WTC11 (cell line): ENCODE results near the gene OR52M1. TPM values are rescaled to one million over a fixed set of nuclear protein-coding genes. Genes with fewer than 3 reads are reported as not detected.

ENCODE experiments used
- ATAC-seq: fragments of 200-7000 bp; cut with Tn5 transposase; 2 replicates; pipeline ENCODE4 v1.10.0; 2021; ENCODE audit warnings: mild to moderate bottlenecking, moderate library complexity
- CTCF ChIA-PET: fragments of 300-600 bp; sonication (Branson Sonifier 250); formaldehyde crosslinking; loops from one replicate; lab custom pipeline; 2021; ENCODE audit warnings: antibody characterized with exemption; lab: Charles Lee
- POLR2A ChIA-PET: fragments of 350-600 bp; sonication (Branson Sonifier 250); formaldehyde crosslinking; loops from one replicate; lab custom pipeline; 2021; ENCODE audit warnings: antibody characterized with exemption; lab: Charles Lee
- DNase-seq: peaks from one replicate; pipeline ENCODE4 v3.0.0; 2021; ENCODE audit warnings: low spot score
- H3K27ac Mint-ChIP-seq: 2 replicates; pipeline ENCODE4 v1.8.0; 2021; ENCODE audit warnings: mixed read lengths
- H3K27me3 Mint-ChIP-seq: 2 replicates; pipeline ENCODE4 v1.8.0; 2021; ENCODE audit warnings: low read depth, mild to moderate bottlenecking, moderate library complexity, mixed read lengths
- H3K36me3 Mint-ChIP-seq: 2 replicates; pipeline ENCODE4 v1.8.0; 2021; ENCODE audit warnings: mixed read lengths
- H3K4me1 Mint-ChIP-seq: 2 replicates; pipeline ENCODE4 v1.8.0; 2022; ENCODE audit warnings: mixed read lengths
- H3K4me3 Mint-ChIP-seq: 2 replicates; pipeline ENCODE4 v1.8.0; 2021; ENCODE audit warnings: mild to moderate bottlenecking, moderate library complexity, mixed read lengths
- H3K9me3 Mint-ChIP-seq: 2 replicates; pipeline ENCODE4 v1.8.0; 2021; ENCODE audit warnings: mixed read lengths
- ATF2 ChIP-seq: sonication (generic); formaldehyde crosslinking; IDR thresholded peaks from 2 replicates; pipeline ENCODE4 v1.8.1; 2022; ENCODE audit warnings: low read depth, missing genetic modification reagents, borderline replicate concordance
- ATF3 ChIP-seq: sonication (generic); formaldehyde crosslinking; conservative IDR thresholded peaks from 2 replicates; pipeline ENCODE4 v1.8.1; 2022; ENCODE audit warnings: mild to moderate bottlenecking, missing genetic modification reagents
- ATF6 ChIP-seq: sonication (generic); formaldehyde crosslinking; IDR thresholded peaks from 2 replicates; pipeline ENCODE4 v1.8.1; 2023; ENCODE audit warnings: mild to moderate bottlenecking, missing genetic modification reagents
- CREB1 ChIP-seq: sonication (generic); formaldehyde crosslinking; IDR thresholded peaks from 2 replicates; pipeline ENCODE4 v1.8.0; 2023; ENCODE audit warnings: mild to moderate bottlenecking, missing genetic modification reagents
- CREM ChIP-seq: sonication (generic); formaldehyde crosslinking; IDR thresholded peaks from 2 replicates; pipeline ENCODE4 v1.8.1; 2022; ENCODE audit warnings: mild to moderate bottlenecking, missing genetic modification reagents, moderate library complexity
- E2F4 ChIP-seq: sonication (generic); formaldehyde crosslinking; IDR thresholded peaks from 2 replicates; pipeline ENCODE4 v1.8.1; 2022; ENCODE audit warnings: low read depth, mild to moderate bottlenecking, moderate library complexity, missing genetic modification reagents, borderline replicate concordance
- EMX1 ChIP-seq: fragments of 250-450 bp; sonication (Bioruptor Pico); IDR thresholded peaks from 2 replicates; pipeline ENCODE4 v1.8.0; 2021; ENCODE audit warnings: mild to moderate bottlenecking
- ETV6 ChIP-seq: sonication (generic); formaldehyde crosslinking; IDR thresholded peaks from 2 replicates; pipeline ENCODE4 v1.8.1; 2022; ENCODE audit warnings: mild to moderate bottlenecking, missing genetic modification reagents
- FOXP4 ChIP-seq: sonication (generic); formaldehyde crosslinking; IDR thresholded peaks from 2 replicates; pipeline ENCODE4 v1.8.0; 2022; ENCODE audit warnings: mild to moderate bottlenecking, missing genetic modification reagents
- GABPB1 ChIP-seq: sonication (generic); formaldehyde crosslinking; IDR thresholded peaks from 2 replicates; pipeline ENCODE4 v1.8.1; 2023; ENCODE audit warnings: mild to moderate bottlenecking, missing genetic modification reagents
- HMGA2 ChIP-seq: fragments of 250-450 bp; sonication (Bioruptor Pico); IDR thresholded peaks from 2 replicates; pipeline ENCODE4 v1.4.0; 2021; ENCODE audit warnings: mild to moderate bottlenecking, moderate library complexity
- MYBL2 ChIP-seq: sonication (generic); formaldehyde crosslinking; IDR thresholded peaks from 2 replicates; pipeline ENCODE4 v1.8.1; 2023; ENCODE audit warnings: mild to moderate bottlenecking, moderate library complexity, missing genetic modification reagents
- NFE2L1 ChIP-seq: sonication (generic); formaldehyde crosslinking; IDR thresholded peaks from 2 replicates; pipeline ENCODE4 v1.8.1; 2023; ENCODE audit warnings: missing genetic modification reagents
- NR1H2 ChIP-seq: sonication (generic); formaldehyde crosslinking; IDR thresholded peaks from 2 replicates; pipeline ENCODE4 v1.9.0; 2021; ENCODE audit warnings: mild to moderate bottlenecking, moderate library complexity, missing genetic modification reagents
- NR2C2 ChIP-seq: sonication (generic); formaldehyde crosslinking; IDR thresholded peaks from 2 replicates; pipeline ENCODE4 v1.8.0; 2022; ENCODE audit warnings: mild to moderate bottlenecking, missing genetic modification reagents
- PRRX2 ChIP-seq: fragments of 250-450 bp; sonication (Bioruptor Pico); IDR thresholded peaks from 2 replicates; pipeline ENCODE4 v1.8.0; 2021; ENCODE audit warnings: mild to moderate bottlenecking
- TCF7 ChIP-seq: sonication (generic); formaldehyde crosslinking; IDR thresholded peaks from 2 replicates; pipeline ENCODE4 v1.8.0; 2022; ENCODE audit warnings: mild to moderate bottlenecking, low read depth, missing genetic modification reagents, moderate library complexity
- ZNF416 ChIP-seq: fragments of 250-450 bp; sonication (Bioruptor Pico); IDR thresholded peaks from 2 replicates; pipeline ENCODE4 v1.9.0; 2021; ENCODE audit warnings: mild to moderate bottlenecking, inconsistent platforms
- ZNF423 ChIP-seq: fragments of 250-450 bp; sonication (Bioruptor Pico); IDR thresholded peaks from 2 replicates; pipeline ENCODE4 v2.1.2; 2022; ENCODE audit warnings: mild to moderate bottlenecking, moderate library complexity
- total RNA-seq: library from RNA; stranded (reverse); gene quantifications from 3 replicates; pipeline ENCODE4 v1.2.3, GENCODE V29; 2021

OR52M1 gene
- total RNA-seq, 1 experiment from 2014 or later = not detected

GRCh38 chr11:4543561-4543960, 1.4 kb upstream of the OR52M1 start:
- POLR2A ChIA-PET = no interaction called here
- Mint-ChIP-seq H3K36me3 (no peaks in the 10 kb centered on the region), H3K4me1 (no peaks in the 10 kb centered on the region), H3K27me3 (peaks cover 18% of the 10 kb centered on the region), H3K9me3 (no peaks in the 10 kb centered on the region), H3K4me3 (no peak overlapping the region), H3K27ac (no peak overlapping the region)
- DNase-seq (no peak), ATAC-seq (no peak)
- no peak for TF ChIP-seq TCF7 (CRISPR knock-in tag)
- CTCF ChIA-PET = interaction anchor here (0.8 to 1.0 kb wide), 2 partner anchors 8 to 357 kb away, joined by 3 read pairs; no protein-coding TSS in a partner anchor

GRCh38 chr11:4546878-4547277, 1.9 kb downstream of the OR52M1 start:
- ChIA-PET CTCF (interaction anchor here (1.1 to 2.3 kb wide), 2 partner anchors 360 to 365 kb away, joined by 4 to 12 read pairs; no protein-coding TSS in a partner anchor), POLR2A (no interaction called here)
- no peak overlapping the region for H3K27ac Mint-ChIP-seq
- H3K36me3 Mint-ChIP-seq = no peaks in the 10 kb centered on the region
- ATAC-seq (no peak), DNase-seq (no peak)
- peaks cover 16% of the 10 kb centered on the region for H3K27me3 Mint-ChIP-seq
- peaks cover 12% of the 10 kb centered on the region for H3K9me3 Mint-ChIP-seq
- H3K4me1 Mint-ChIP-seq = no peaks in the 10 kb centered on the region
- TF ChIP-seq ZNF423 (CRISPR knock-in tag) (no peak), NR2C2 (no peak), EMX1 (CRISPR knock-in tag) (no peak), ATF2 (no peak), ATF6 (CRISPR knock-in tag) (no peak), HMGA2 (CRISPR knock-in tag) (no peak), CREM (no peak), E2F4 (CRISPR knock-in tag) (no peak), ETV6 (CRISPR knock-in tag) (no peak), GABPB1 (CRISPR knock-in tag) (no peak), CREB1 (CRISPR knock-in tag) (no peak), ATF3 (CRISPR knock-in tag) (no peak), MYBL2 (CRISPR knock-in tag) (no peak), NFE2L1 (no peak), FOXP4 (CRISPR knock-in tag) (no peak), PRRX2 (CRISPR knock-in tag) (no peak), ZNF416 (no peak), NR1H2 (CRISPR knock-in tag) (no peak)
- H3K4me3 Mint-ChIP-seq = no peak overlapping the region
